Calu3 (cell line): ENCODE data around the gene ST8SIA1. TPM values are rescaled to one million over a fixed set of nuclear protein-coding genes. Genes with fewer than 3 reads are reported as not detected.

Source experiments
- BruUV-seq: library from RNA; stranded (reverse); fragments of 400-500 nt; replicated peaks from 2 replicates; lab custom pipeline; 2021; lab: Mats Ljungman, UMichigan
- CTCF ChIA-PET: fragments of 300-600 bp; sonication (Branson Sonifier 250); formaldehyde crosslinking; loops from one replicate; lab custom pipeline; 2022; ENCODE audit warnings: antibody characterized with exemption; lab: Charles Lee
- DNase-seq: peaks from one replicate; pipeline ENCODE4 v3.0.0; 2022
- H3K27ac Mint-ChIP-seq: one replicate; pipeline ENCODE4 v1.8.0; 2022; ENCODE audit warnings: mixed read lengths; ENCODE audit not compliant: unreplicated experiment
- H3K27me3 Mint-ChIP-seq: one replicate; pipeline ENCODE4 v1.8.0; 2022; ENCODE audit warnings: mixed read lengths; ENCODE audit not compliant: unreplicated experiment
- H3K36me3 Mint-ChIP-seq: one replicate; pipeline ENCODE4 v1.8.0; 2022; ENCODE audit warnings: mild to moderate bottlenecking, moderate library complexity, mixed read lengths; ENCODE audit not compliant: insufficient read depth, unreplicated experiment
- H3K4me1 Mint-ChIP-seq: one replicate; pipeline ENCODE4 v1.8.0; 2022; ENCODE audit warnings: mild to moderate bottlenecking, low read depth, mixed read lengths; ENCODE audit not compliant: unreplicated experiment
- H3K4me3 Mint-ChIP-seq: one replicate; pipeline ENCODE4 v1.8.0; 2022; ENCODE audit warnings: mild to moderate bottlenecking, low read depth, moderate library complexity, mixed read lengths; ENCODE audit not compliant: unreplicated experiment
- H3K9me3 Mint-ChIP-seq: one replicate; pipeline ENCODE4 v1.8.0; 2022; ENCODE audit warnings: low read depth, mixed read lengths; ENCODE audit not compliant: unreplicated experiment
- CTCF ChIP-seq: fragments of 200-600 bp; IDR thresholded peaks from one replicate; pipeline ENCODE4 v1.8.0; 2022; ENCODE audit warnings: antibody characterized with exemption; ENCODE audit not compliant: unreplicated experiment
- intact Hi-C: fragments of 100-400 bp; cut with micrococcal nuclease; formaldehyde crosslinking; loops from one replicate; pipeline ENCODE4 v1.10.0; 2022; ENCODE audit not compliant: unreplicated experiment
- total RNA-seq: library from RNA; stranded (reverse); gene quantifications from 2 replicates; pipeline ENCODE4 v1.2.3, GENCODE V29; 2022

ST8SIA1 gene
- total RNA-seq, 1 experiment from 2014 or later = not detected

- Mint-ChIP-seq H3K9me3 (no peaks in the 10 kb centered on the region), H3K27me3 (peaks cover 36% of the 10 kb centered on the region), H3K4me3 (no peak overlapping the region), H3K36me3 (no peaks in the 10 kb centered on the region), H3K4me1 (no peaks in the 10 kb centered on the region), H3K27ac (no peak overlapping the region)
- no peak for DNase-seq
- BruUV-seq = no TSS peak
- CTCF ChIA-PET = no interaction called here
- TF ChIP-seq CTCF = no peak
- intact Hi-C loops = no loop called here
Measured at GRCh38 chr12:22353615-22354325, 19.3 kb upstream of the ST8SIA1 start.

- H3K4me1 Mint-ChIP-seq = no peaks in the 10 kb centered on the region
- no peak for TF ChIP-seq CTCF
- peaks cover 40% of the 10 kb centered on the region for H3K27me3 Mint-ChIP-seq
- no peak overlapping the region for H3K27ac Mint-ChIP-seq
- BruUV-seq = no TSS peak
- intact Hi-C loops = no loop called here
- H3K36me3 Mint-ChIP-seq = no peaks in the 10 kb centered on the region
- H3K4me3 Mint-ChIP-seq = no peak overlapping the region
- no peaks in the 10 kb centered on the region for H3K9me3 Mint-ChIP-seq
- DNase-seq = no peak
- CTCF ChIA-PET = no interaction called here
Measured at GRCh38 chr12:22350886-22351285, 16.4 kb upstream of the ST8SIA1 start.

- TF ChIP-seq CTCF = no peak
- H3K9me3 Mint-ChIP-seq = no peaks in the 10 kb centered on the region
- no peak overlapping the region for H3K4me3 Mint-ChIP-seq
- H3K36me3 Mint-ChIP-seq = no peaks in the 10 kb centered on the region
- DNase-seq = no peak
- intact Hi-C loops = no loop called here
- peaks cover 35% of the 10 kb centered on the region for H3K27me3 Mint-ChIP-seq
- no peak overlapping the region for H3K27ac Mint-ChIP-seq
- CTCF ChIA-PET = no interaction called here
- no peaks in the 10 kb centered on the region for H3K4me1 Mint-ChIP-seq
- no TSS peak for BruUV-seq
Measured at GRCh38 chr12:22348208-22348607, 13.7 kb upstream of the ST8SIA1 start.

- CTCF ChIA-PET = no interaction called here
- Mint-ChIP-seq H3K27ac (no peak overlapping the region), H3K4me1 (no peaks in the 10 kb centered on the region), H3K27me3 (peaks cover 39% of the 10 kb centered on the region), H3K4me3 (no peak overlapping the region), H3K36me3 (peaks cover 4% of the 10 kb centered on the region), H3K9me3 (peaks cover 5% of the 10 kb centered on the region)
- no peak for TF ChIP-seq CTCF
- DNase-seq = no peak
- intact Hi-C loops = no loop called here
- BruUV-seq = no TSS peak
Measured at GRCh38 chr12:22340143-22340542, 5.6 kb upstream of the ST8SIA1 start.
